Endothelial cell of umbilical vein (primary cell): ENCODE measurements around the gene EPB41L2. TPM values are rescaled to one million over a fixed set of nuclear protein-coding genes. Genes with fewer than 3 reads are reported as not detected.

Experiments
- BruUV-seq: library from RNA; stranded (reverse); fragments of 400-500 nt; replicated peaks from 2 replicates; lab custom pipeline; 2021; lab: Mats Ljungman, UMichigan
- CTCF ChIA-PET: fragments of 300-600, 350-600 bp; sonication (Branson Sonifier 250); formaldehyde crosslinking; loops from one replicate; lab custom pipeline; 2021; ENCODE audit warnings: antibody characterized with exemption, inconsistent platforms; lab: Charles Lee
- POLR2A ChIA-PET: fragments of 300-600, 350-600 bp; sonication (Branson Sonifier 250); formaldehyde crosslinking; loops from one replicate; lab custom pipeline; 2021; ENCODE audit warnings: antibody characterized with exemption, inconsistent platforms; lab: Charles Lee
- DNase-seq: peaks from one replicate; pipeline ENCODE4 v3.0.0-alpha.2; 2011; ENCODE audit warnings: low read depth, low spot score
- FAIRE-seq: peaks from 2 replicates; lab custom pipeline; 2011; peaks lifted over from hg19 to GRCh38; lab: Jason Lieb, UNC
- H2AFZ ChIP-seq: 2 replicates; pipeline ENCODE4 v1.6.0; 2012; ENCODE audit warnings: low read depth, low read length, control low read depth, inconsistent platforms
- H3K27ac ChIP-seq: 2 replicates; pipeline ENCODE4 v1.5.1; 2011; ENCODE audit warnings: low read depth, mild to moderate bottlenecking, control low read depth, low read length, moderate library complexity; ENCODE audit not compliant: insufficient read depth
- H3K27me3 ChIP-seq, 2 experiments: 2 replicates each; pipeline versions ENCODE4 v1.6.0 to v1.6.1; 2011; ENCODE audit warnings: low read length in 2 of 2, mixed read lengths in 1 of 2; ENCODE audit not compliant: control insufficient read depth in 2 of 2, insufficient read depth in 2 of 2
- H3K36me3 ChIP-seq, 2 experiments: 2 replicates in 1 of 2; 3 replicates in 1 of 2; pipeline ENCODE4 v1.5.1; 2011; ENCODE audit warnings: low read length in 2 of 2, mild to moderate bottlenecking in 1 of 2, moderate library complexity in 1 of 2; ENCODE audit not compliant: control insufficient read depth in 2 of 2, insufficient read depth in 2 of 2; ENCODE audit errors: extremely low read depth in 1 of 2
- H3K4me1 ChIP-seq: 3 replicates; pipeline ENCODE4 v1.5.1; 2011; ENCODE audit warnings: mild to moderate bottlenecking, low read length; ENCODE audit not compliant: control insufficient read depth, insufficient read depth; ENCODE audit errors: extremely low read depth
- H3K4me2 ChIP-seq: 2 replicates; pipeline ENCODE4 v1.6.1; 2011; ENCODE audit warnings: low read length, control low read depth, mixed read lengths; ENCODE audit not compliant: insufficient read depth
- H3K4me3 ChIP-seq, 3 experiments: fragments of 200-600 bp in 1 of 3; sonication (generic), shearing (Covaris generic) in 1 of 3; replicated peaks in 1 of 3; 2 replicates each; pipeline ENCODE4 v1.5.1; 2011 to 2016; ENCODE audit warnings: control low read depth in 3 of 3, low read length in 3 of 3, mild to moderate bottlenecking in 2 of 3, inconsistent platforms in 1 of 3, low read depth in 1 of 3, moderate library complexity in 1 of 3; ENCODE audit not compliant: insufficient read depth in 1 of 3
- H3K79me2 ChIP-seq: 2 replicates; pipeline ENCODE4 v1.6.0; 2012; ENCODE audit warnings: low read length, inconsistent platforms; ENCODE audit not compliant: control insufficient read depth, insufficient read depth
- H3K9ac ChIP-seq: replicated peaks from 2 replicates; pipeline ENCODE3; 2011; ENCODE audit warnings: low read length, control low read depth; ENCODE audit not compliant: insufficient read depth; ENCODE audit errors: extremely low read depth
- H3K9me1 ChIP-seq: replicated peaks from 3 replicates; pipeline ENCODE4 v1.6.0; 2011; ENCODE audit warnings: mild to moderate bottlenecking, low read length; ENCODE audit not compliant: control insufficient read depth, insufficient read depth; ENCODE audit errors: extremely low read depth
- H3K9me3 ChIP-seq: replicated peaks from 2 replicates; pipeline ENCODE4 v1.5.1; 2012; ENCODE audit warnings: low read length, inconsistent platforms; ENCODE audit not compliant: control insufficient read depth, insufficient read depth
- H4K20me1 ChIP-seq: replicated peaks from 2 replicates; pipeline ENCODE3; 2011; ENCODE audit warnings: mild to moderate bottlenecking, low read length; ENCODE audit not compliant: control insufficient read depth, insufficient read depth; ENCODE audit errors: extremely low read depth
- EZH2 ChIP-seq: IDR thresholded peaks from 2 replicates; pipeline ENCODE4 v1.6.1; 2012; ENCODE audit warnings: borderline replicate concordance, low read depth, mild to moderate bottlenecking, moderate library complexity, low read length, inconsistent platforms; ENCODE audit not compliant: severe bottlenecking
- GATA2 ChIP-seq: IDR thresholded peaks from 2 replicates; pipeline ENCODE4 v1.7.0; 2011; ENCODE audit warnings: low read depth, mild to moderate bottlenecking, moderate library complexity, mixed read lengths, low read length; ENCODE audit not compliant: insufficient read length, insufficient read depth
- JUN ChIP-seq: IDR thresholded peaks from 2 replicates; pipeline ENCODE4 v1.6.1; 2011; ENCODE audit warnings: borderline replicate concordance, low read depth; ENCODE audit not compliant: insufficient read length, insufficient read depth
- MYC ChIP-seq: IDR thresholded peaks from one replicate; pipeline ENCODE4 v1.6.1; 2011; ENCODE audit warnings: mild to moderate bottlenecking, low read depth, low read length
- POLR2A ChIP-seq: IDR thresholded peaks from 2 replicates; pipeline ENCODE4 v1.6.1; 2012; ENCODE audit warnings: low read depth, mild to moderate bottlenecking, control low read depth, low read length
- POLR2AphosphoS5 ChIP-seq: IDR thresholded peaks from 2 replicates; pipeline ENCODE4 v1.6.1; 2012; ENCODE audit warnings: low read depth, mild to moderate bottlenecking, control low read depth, low read length, moderate library complexity; ENCODE audit not compliant: insufficient read depth
- dilution Hi-C: fragments of 300-500 bp; cut with MboI; formaldehyde crosslinking; loops from one replicate; pipeline ENCODE4 v1.15.0; 2019; ENCODE audit warnings: low sequenced_read_pairs; ENCODE audit not compliant: extremely low pct_ligation_motif_present
- intact Hi-C: fragments of 100-400 bp; cut with micrococcal nuclease; formaldehyde crosslinking; loops from one replicate; pipeline ENCODE4 v1.10.0; 2022
- polyA plus RNA-seq, 4 experiments: library from polyadenylated mRNA; depleted of rRNA in 3 of 4; stranded (reverse) in 3 of 4; unstranded in 1 of 4; fragments of >200 nt; gene quantifications; 2 replicates each; pipeline versions ENCODE4 v1.2.1 to v1.2.3, GENCODE V29; 2011 to 2012; ENCODE audit warnings: missing spikeins in 1 of 4
- total RNA-seq: library from RNA; stranded (reverse); gene quantifications from 2 replicates; pipeline ENCODE4 v1.2.3, GENCODE V29; 2021
- TF ChIP-seq, protein P1 (sequence below), 2 donors: IDR thresholded peaks; 1 replicate in 1 of 2; 2 replicates in 1 of 2; pipeline ENCODE4 v1.5.1; 2011; ENCODE audit warnings: low read length in 2 of 2, mild to moderate bottlenecking in 2 of 2, moderate library complexity in 2 of 2, control low read depth in 1 of 2, inconsistent platforms in 1 of 2, low read depth in 1 of 2; ENCODE audit not compliant: insufficient read depth in 1 of 2; ENCODE audit errors: extremely low read depth in 1 of 2

EPB41L2 gene
- total and polyA plus RNA-seq, 2 donors (not counting 3 experiments of a cell fraction or from before 2014, with no cell fraction given): 26.5 to 87.7 TPM

DNA sequence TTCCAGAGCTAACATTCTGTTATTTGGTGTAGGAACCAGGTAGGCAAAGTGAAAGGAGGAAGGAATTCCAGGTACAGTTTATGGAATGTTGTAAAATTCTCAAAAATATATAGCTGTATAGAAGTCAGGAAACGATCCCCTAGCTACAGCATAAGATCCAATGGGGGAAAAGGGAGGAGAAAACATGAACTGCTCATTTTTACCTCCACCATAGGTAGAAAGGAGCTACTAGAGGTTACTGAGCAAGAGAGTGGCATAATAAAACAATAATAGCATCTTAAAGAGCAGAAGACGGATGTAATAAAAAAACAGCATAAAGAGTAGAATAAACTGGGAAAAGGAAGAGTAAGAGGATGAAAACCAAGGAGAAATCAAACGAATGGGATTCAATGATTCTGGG, 26.9 kb downstream of the EPB41L2 start:
- POLR2A ChIA-PET: no interaction called here
- BruUV-seq: no TSS peak
- FAIRE-seq (no peak), DNase-seq (no peak)
- Histone ChIP-seq H3K9ac (no peak overlapping the region), H3K4me1 (peaks cover 4% of the 10 kb centered on the region), H3K4me3 (no peak overlapping the region), H3K36me3 (no peaks in the 10 kb centered on the region), H2AFZ (no peak overlapping the region), H3K27ac (no peak overlapping the region), H3K9me1 (no peaks in the 10 kb centered on the region), H3K79me2 (peaks cover 83% of the 10 kb centered on the region), H3K27me3 (no peaks in the 10 kb centered on the region), H4K20me1 (no peaks in the 10 kb centered on the region), H3K9me3 (no peaks in the 10 kb centered on the region), H3K4me2 (no peak overlapping the region)
- no peak for TF ChIP-seq POLR2AphosphoS5
- CTCF ChIA-PET: interaction anchor here (1.1 to 1.3 kb wide), 2 partner anchors 66 to 81 kb away, joined by 3 to 4 read pairs; no protein-coding TSS in a partner anchor
- dilution Hi-C loops: no loop called here
- intact Hi-C loops: no loop called here

- Histone ChIP-seq H2AFZ (no peak overlapping the region), H3K9me1 (no peaks in the 10 kb centered on the region), H3K9me3 (no peaks in the 10 kb centered on the region), H4K20me1 (no peaks in the 10 kb centered on the region), H3K27ac (no peak overlapping the region), H3K79me2 (peaks cover 81% of the 10 kb centered on the region), H3K9ac (no peak overlapping the region), H3K36me3 (no peaks in the 10 kb centered on the region), H3K27me3 (no peaks in the 10 kb centered on the region), H3K4me3 (no peak overlapping the region), H3K4me2 (no peak overlapping the region), H3K4me1 (peaks cover 4% of the 10 kb centered on the region)
- intact Hi-C loops: no loop called here
- ChIA-PET POLR2A (no interaction called here), CTCF (interaction anchor here (1.1 kb wide), 1 partner anchor 81 kb away, joined by 4 read pairs; no protein-coding TSS in a partner anchor)
- FAIRE-seq (no peak), DNase-seq (no peak)
- dilution Hi-C loops: no loop called here
- TF ChIP-seq, protein P1, sequence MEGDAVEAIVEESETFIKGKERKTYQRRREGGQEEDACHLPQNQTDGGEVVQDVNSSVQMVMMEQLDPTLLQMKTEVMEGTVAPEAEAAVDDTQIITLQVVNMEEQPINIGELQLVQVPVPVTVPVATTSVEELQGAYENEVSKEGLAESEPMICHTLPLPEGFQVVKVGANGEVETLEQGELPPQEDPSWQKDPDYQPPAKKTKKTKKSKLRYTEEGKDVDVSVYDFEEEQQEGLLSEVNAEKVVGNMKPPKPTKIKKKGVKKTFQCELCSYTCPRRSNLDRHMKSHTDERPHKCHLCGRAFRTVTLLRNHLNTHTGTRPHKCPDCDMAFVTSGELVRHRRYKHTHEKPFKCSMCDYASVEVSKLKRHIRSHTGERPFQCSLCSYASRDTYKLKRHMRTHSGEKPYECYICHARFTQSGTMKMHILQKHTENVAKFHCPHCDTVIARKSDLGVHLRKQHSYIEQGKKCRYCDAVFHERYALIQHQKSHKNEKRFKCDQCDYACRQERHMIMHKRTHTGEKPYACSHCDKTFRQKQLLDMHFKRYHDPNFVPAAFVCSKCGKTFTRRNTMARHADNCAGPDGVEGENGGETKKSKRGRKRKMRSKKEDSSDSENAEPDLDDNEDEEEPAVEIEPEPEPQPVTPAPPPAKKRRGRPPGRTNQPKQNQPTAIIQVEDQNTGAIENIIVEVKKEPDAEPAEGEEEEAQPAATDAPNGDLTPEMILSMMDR (IDR thresholded peaks at IDR 0.05; ENCODE audit: extremely low read depth in 1 of 2, insufficient read depth in 1 of 2, low read depth in 1 of 2, low read length in 2 of 2): no peak
- TF ChIP-seq MYC (no peak), EZH2 (no peak), JUN (no peak), POLR2A (no peak), POLR2AphosphoS5 (no peak), GATA2 (no peak)
- BruUV-seq: no TSS peak
Measured at GRCh38 chr6:131035582-131035981, 27.5 kb downstream of the EPB41L2 start.
